LoVo (cell line): ENCODE data around the gene OR6C3.
"Not testable (repeated sequence)": the region's sequence is repeated elsewhere in the genome, so short reads cannot be mapped to it uniquely, and the experiment has no call there.

Experiments used
- DNase-seq: peaks from one replicate; pipeline ENCODE4 v3.0.0-alpha.2; 2016; ENCODE audit warnings: low spot score

OR6C3 gene

DNA sequence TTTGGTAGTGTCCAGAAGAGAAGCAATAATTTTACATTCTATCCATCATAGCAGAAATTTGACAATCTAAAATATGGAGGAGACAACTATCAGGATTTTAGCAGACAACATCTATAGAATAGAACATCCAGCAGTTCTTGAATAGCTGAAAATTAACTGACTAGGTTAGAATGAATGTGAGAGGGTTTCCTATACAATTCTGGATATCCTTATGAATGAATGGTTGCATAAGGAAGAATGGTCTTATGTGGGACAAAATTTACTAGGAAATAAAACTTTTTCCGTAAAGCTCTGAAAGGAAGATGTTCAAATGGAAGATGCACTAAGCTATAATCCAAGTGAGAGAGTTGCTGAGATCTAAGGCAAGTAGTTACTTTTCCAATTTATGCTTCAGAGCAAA lies at the start of gene OR6C3:
Gene OR6C3 (plus strand): TSS at position 301 of the 400 bp plus-strand sequence. CDS start 955 bp downstream, outside the sequence.
- no peak for DNase-seq

GRCh38 chr12:55280991-55281390 lies 49.6 kb upstream of the OR6C3 start:
- no peak for DNase-seq

- no peak for DNase-seq
Measured at GRCh38 chr12:55289999-55290398, 40.5 kb upstream of the OR6C3 start.

GRCh38 chr12:55296469-55296868 lies 34.1 kb upstream of the OR6C3 start, which contains the start of gene OR6C6:
Gene OR6C6, minus strand, starts transcription at chr12:55296569. Its CDS starts 1,337 bp downstream, at chr12:55295232.
- DNase-seq = no peak

- DNase-seq = no peak
Measured at GRCh38 chr12:55314043-55314442, 16.5 kb upstream of the OR6C3 start, which contains the start of gene OR6C1. Gene OR6C1, plus strand, starts transcription at chr12:55314343. Its CDS starts 6,257 bp downstream, at chr12:55320600.

- no peak for DNase-seq
Measured at GRCh38 chr12:55320201-55320600, 10.3 kb upstream of the OR6C3 start.

- not testable (repeated sequence) for DNase-seq
Measured at GRCh38 chr12:55325801-55326200, 4.7 kb upstream of the OR6C3 start.

GRCh38 chr12:55336002-55336401 lies 5.5 kb downstream of the OR6C3 start:
- no peak for DNase-seq

- not testable (repeated sequence) for DNase-seq
Measured at GRCh38 chr12:55355338-55355737, 24.8 kb downstream of the OR6C3 start.

DNA sequence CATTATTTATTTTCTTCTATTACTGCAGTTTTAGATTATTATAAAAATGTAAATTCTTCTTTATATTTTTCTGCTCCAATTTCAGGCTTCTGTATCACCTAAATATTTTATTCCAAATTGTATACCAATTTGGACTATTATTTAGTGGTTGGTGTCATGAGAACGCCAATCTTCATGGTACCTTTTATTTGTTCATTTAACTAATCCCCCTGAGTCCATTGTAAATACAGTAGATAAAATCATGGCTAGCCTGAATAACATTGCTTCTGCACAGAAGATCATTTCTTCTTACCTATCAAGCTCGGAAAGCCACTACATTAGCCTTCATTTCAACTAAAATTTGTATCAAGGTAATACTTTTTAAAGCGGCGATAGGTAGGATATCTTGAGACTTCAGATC lies 32.1 kb downstream of the OR6C3 start, which contains the start of gene OR6C75:
Gene OR6C75 (plus strand): TSS at position 301 of the 400 bp plus-strand sequence. CDS start 2,136 bp downstream, outside the sequence.
- DNase-seq = no peak

GRCh38 chr12:55365086-55365485 lies 34.5 kb downstream of the OR6C3 start:
- no peak for DNase-seq

DNA sequence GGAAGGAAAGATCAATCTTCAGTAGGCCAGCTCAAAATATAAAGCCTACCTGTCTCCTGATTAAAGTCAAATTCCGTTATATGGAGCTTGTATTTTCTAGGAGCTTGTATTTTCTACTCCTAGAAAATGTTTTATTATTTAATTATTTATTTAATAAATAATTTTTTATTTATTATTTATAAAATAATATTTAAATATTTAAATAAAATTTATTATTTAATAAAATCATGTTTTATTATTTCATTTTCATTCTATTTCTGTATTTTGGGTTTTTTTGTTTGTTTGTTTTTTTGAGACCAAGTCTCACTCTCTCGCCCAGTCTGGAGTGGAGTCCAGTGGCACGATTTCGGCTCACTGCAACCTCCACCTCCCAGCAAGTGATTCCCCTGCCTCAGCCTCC lies 42.0 kb downstream of the OR6C3 start:
- no peak for DNase-seq
